K562 (cell line): ENCODE results near the gene RNASE8. TPM values are rescaled to one million over a fixed set of nuclear protein-coding genes. Genes with fewer than 3 reads are reported as not detected.

Source experiments
- BRCA1 ChIP-seq, 2 experiments: fragments of 450-650 bp in 1 of 2; sonication (generic) in 1 of 2; formaldehyde crosslinking in 1 of 2; IDR thresholded peaks; 2 replicates each; pipeline versions ENCODE4 v1.5.0 to v1.6.1; 2017 to 2020; ENCODE audit warnings: mild to moderate bottlenecking in 1 of 2, missing genetic modification reagents in 1 of 2
- CBX2 ChIP-seq: fragments of 200-600 bp; sonication (generic); IDR thresholded peaks from one replicate; pipeline ENCODE4 v1.6.1; 2012; ENCODE audit warnings: mild to moderate bottlenecking, low read length, inconsistent platforms; ENCODE audit not compliant: insufficient read depth, poor library complexity, severe bottlenecking
- CBX5 ChIP-seq: IDR thresholded peaks from 2 replicates; pipeline ENCODE4 v1.6.1; 2014; ENCODE audit warnings: low read depth, borderline replicate concordance
- DIDO1 ChIP-seq: fragments of 450-650 bp; IDR thresholded peaks from 2 replicates; pipeline ENCODE4 v1.6.1; 2016; ENCODE audit warnings: low read depth, missing biosample characterization, missing genetic modification characterization
- FOSL1 ChIP-seq: fragments of 200-800 bp; sonication (Bioruptor generic); conservative IDR thresholded peaks from 2 replicates; pipeline ENCODE4 v1.6.1; 2016; ENCODE audit warnings: missing genetic modification characterization, missing compliant biosample characterization
- GATAD2A ChIP-seq: fragments of 450-650 bp; IDR thresholded peaks from 2 replicates; pipeline ENCODE4 v1.6.1; 2017
- HDAC3 ChIP-seq: fragments of 450-650 bp; IDR thresholded peaks from 2 replicates; pipeline ENCODE4 v1.6.1; 2018; ENCODE audit warnings: borderline replicate concordance, mild to moderate bottlenecking, moderate library complexity; ENCODE audit not compliant: partially characterized antibody
- KLF13 ChIP-seq: fragments of 450-650 bp; IDR thresholded peaks from 2 replicates; pipeline ENCODE4 v1.6.1; 2016; ENCODE audit warnings: missing genetic modification characterization, low read depth, mild to moderate bottlenecking, missing compliant biosample characterization, moderate library complexity, borderline replicate concordance
- NCOA2 ChIP-seq, 2 experiments: fragments of 450-650 bp; IDR thresholded peaks; 2 replicates each; pipeline ENCODE4 v1.6.1; 2018; ENCODE audit warnings: mild to moderate bottlenecking in 2 of 2, moderate library complexity in 1 of 2; ENCODE audit not compliant: partially characterized antibody in 2 of 2
- PHF20 ChIP-seq: fragments of 450-650 bp; IDR thresholded peaks from 2 replicates; pipeline ENCODE4 v1.6.1; 2018; ENCODE audit not compliant: partially characterized antibody
- PHF8 ChIP-seq: fragments of 200-600 bp; sonication (generic); IDR thresholded peaks from 2 replicates; pipeline ENCODE4 v1.6.1; 2012; ENCODE audit warnings: mixed run types, mild to moderate bottlenecking, inconsistent platforms, low read length, moderate library complexity, borderline replicate concordance
- VEZF1 ChIP-seq: fragments of 200-800 bp; sonication (Bioruptor generic); IDR thresholded peaks from 2 replicates; pipeline ENCODE4 v1.6.1; 2017; ENCODE audit warnings: missing genetic modification characterization, missing compliant biosample characterization
- ZBTB17 ChIP-seq: fragments of 450-650 bp; formaldehyde crosslinking; IDR thresholded peaks from 2 replicates; pipeline ENCODE4 v1.4.0; 2020; ENCODE audit warnings: mild to moderate bottlenecking
- ZNF146 ChIP-seq: IDR thresholded peaks from one replicate; pipeline ENCODE4 v1.6.1; 2018; ENCODE audit warnings: missing compliant biosample characterization; ENCODE audit not compliant: unreplicated experiment
- polyA plus RNA-seq, 8 experiments: library from polyadenylated mRNA; depleted of rRNA in 4 of 8; stranded (reverse) in 5 of 8; unstranded in 3 of 8; fragments of >200 nt; fragmentation: Nextera tagmentation in 2 of 8; fragmentation: Illumina TruSeq in 1 of 8; extraction: Ambion mirVana in 2 of 8; extraction: Trizol in 1 of 8; gene quantifications; 2 replicates each; pipeline versions ENCODE4 v1.2.1 to v1.2.3, GENCODE V29; 2011 to 2014; ENCODE audit warnings: inconsistent platforms in 1 of 8, missing spikeins in 1 of 8
- total RNA-seq, 7 experiments: library from RNA; depleted of rRNA in 6 of 7; stranded (reverse); fragments of >200 nt in 6 of 7; fragmentation: Illumina TruSeq in 2 of 7; extraction: Trizol in 2 of 7; gene quantifications; 2 replicates each; pipeline versions ENCODE4 v1.2.1 to v1.2.3, GENCODE V29; 2011 to 2021; ENCODE audit warnings: low replicate concordance in 1 of 7
- TF ChIP-seq, protein P1 (sequence below): sonication (generic); formaldehyde crosslinking; IDR thresholded peaks from 2 replicates; pipeline ENCODE4 v1.4.0; 2020; ENCODE audit warnings: mild to moderate bottlenecking, missing genetic modification reagents
- TF ChIP-seq, protein P2 (sequence below), 2 experiments: fragments of 450-650 bp; IDR thresholded peaks; 2 replicates each; pipeline ENCODE4 v1.6.1; 2016
- TF ChIP-seq, protein P3 (sequence below): fragments of 250-450 bp; sonication (Bioruptor Pico); IDR thresholded peaks from 2 replicates; pipeline ENCODE4 v1.8.0; 2021; ENCODE audit warnings: moderate library complexity, mild to moderate bottlenecking, inconsistent platforms
- TF ChIP-seq, protein P4 (sequence below): sonication (generic); formaldehyde crosslinking; IDR thresholded peaks from 2 replicates; pipeline ENCODE4 v1.8.0; 2022; ENCODE audit warnings: mild to moderate bottlenecking, missing genetic modification reagents

Gene RNASE8
- total and polyA plus RNA-seq, 9 of the 15 experiments (the other 6 are each of a cell fraction or from before 2014, with no cell fraction given) = not detected

DNA sequence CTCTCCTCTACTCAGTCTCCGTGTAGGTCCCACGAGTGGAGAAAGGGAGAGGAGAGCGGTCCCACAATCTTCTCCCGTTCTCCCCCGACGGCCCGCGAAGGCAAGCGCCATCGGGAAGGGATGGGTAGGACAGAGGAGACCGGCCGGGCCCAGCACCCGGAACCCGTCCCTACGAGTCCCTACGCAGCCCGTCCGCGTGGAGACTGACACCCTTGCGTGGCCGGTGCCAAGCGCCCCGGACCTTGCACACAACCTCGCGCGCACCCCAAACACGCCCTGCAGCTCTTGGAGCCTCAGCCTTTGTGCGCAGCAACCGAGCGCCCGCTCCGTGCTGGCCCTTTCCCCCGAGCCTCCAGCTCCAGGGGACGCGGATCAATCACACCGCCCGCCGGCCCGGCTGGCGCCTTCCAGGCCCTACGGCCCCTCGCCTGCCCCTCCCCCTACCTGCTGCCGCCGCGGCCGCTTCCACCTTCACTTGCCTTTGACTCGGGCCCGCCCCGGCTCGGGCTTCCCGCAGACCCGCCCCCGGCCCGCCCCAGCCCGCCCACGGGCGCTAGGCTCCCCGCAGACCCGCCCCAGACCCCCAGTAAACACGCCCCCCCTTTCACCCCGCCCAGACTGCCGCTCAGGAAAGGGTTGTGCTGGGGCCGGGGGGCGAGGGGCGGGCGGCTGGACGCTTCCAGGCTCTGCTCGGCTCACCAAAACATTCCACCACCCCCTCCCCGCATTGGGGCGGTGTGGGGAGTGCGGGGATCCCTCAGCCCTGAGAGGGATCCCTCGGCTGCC is 32.8 kb upstream of the RNASE8 start, which contains the start of gene NDRG2 (continued):
- no peak for TF ChIP-seq KLF13 (tag)
- no peak for TF ChIP-seq GATAD2A
- no peak for TF ChIP-seq DIDO1 (tag)
- no peak for TF ChIP-seq BRCA1 (IDR thresholded peaks at IDR 0.05)
- no peak for TF ChIP-seq BRCA1 (CRISPR knock-in tag; IDR thresholded peaks at IDR 0.05)
- peak; percentile 48; the same call in 1 of the 2 replicates for TF ChIP-seq ZBTB17 (CRISPR knock-in tag)
- TF ChIP-seq, protein P1, sequence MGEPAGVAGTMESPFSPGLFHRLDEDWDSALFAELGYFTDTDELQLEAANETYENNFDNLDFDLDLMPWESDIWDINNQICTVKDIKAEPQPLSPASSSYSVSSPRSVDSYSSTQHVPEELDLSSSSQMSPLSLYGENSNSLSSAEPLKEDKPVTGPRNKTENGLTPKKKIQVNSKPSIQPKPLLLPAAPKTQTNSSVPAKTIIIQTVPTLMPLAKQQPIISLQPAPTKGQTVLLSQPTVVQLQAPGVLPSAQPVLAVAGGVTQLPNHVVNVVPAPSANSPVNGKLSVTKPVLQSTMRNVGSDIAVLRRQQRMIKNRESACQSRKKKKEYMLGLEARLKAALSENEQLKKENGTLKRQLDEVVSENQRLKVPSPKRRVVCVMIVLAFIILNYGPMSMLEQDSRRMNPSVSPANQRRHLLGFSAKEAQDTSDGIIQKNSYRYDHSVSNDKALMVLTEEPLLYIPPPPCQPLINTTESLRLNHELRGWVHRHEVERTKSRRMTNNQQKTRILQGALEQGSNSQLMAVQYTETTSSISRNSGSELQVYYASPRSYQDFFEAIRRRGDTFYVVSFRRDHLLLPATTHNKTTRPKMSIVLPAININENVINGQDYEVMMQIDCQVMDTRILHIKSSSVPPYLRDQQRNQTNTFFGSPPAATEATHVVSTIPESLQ (CRISPR knock-in tag) = no peak
- TF ChIP-seq NCOA2 (IDR thresholded peaks at IDR 0.05; ENCODE audit: partially characterized antibody in 2 of 2) = no peak
- TF ChIP-seq CBX2 = no peak
- no peak for TF ChIP-seq CBX5
- no peak for TF ChIP-seq HDAC3
- TF ChIP-seq VEZF1 = peak; percentile 90
- peak; percentile 75; the same call in 1 of the 2 replicates for TF ChIP-seq PHF8
- TF ChIP-seq PHF20 = no peak
- TF ChIP-seq, protein P2, sequence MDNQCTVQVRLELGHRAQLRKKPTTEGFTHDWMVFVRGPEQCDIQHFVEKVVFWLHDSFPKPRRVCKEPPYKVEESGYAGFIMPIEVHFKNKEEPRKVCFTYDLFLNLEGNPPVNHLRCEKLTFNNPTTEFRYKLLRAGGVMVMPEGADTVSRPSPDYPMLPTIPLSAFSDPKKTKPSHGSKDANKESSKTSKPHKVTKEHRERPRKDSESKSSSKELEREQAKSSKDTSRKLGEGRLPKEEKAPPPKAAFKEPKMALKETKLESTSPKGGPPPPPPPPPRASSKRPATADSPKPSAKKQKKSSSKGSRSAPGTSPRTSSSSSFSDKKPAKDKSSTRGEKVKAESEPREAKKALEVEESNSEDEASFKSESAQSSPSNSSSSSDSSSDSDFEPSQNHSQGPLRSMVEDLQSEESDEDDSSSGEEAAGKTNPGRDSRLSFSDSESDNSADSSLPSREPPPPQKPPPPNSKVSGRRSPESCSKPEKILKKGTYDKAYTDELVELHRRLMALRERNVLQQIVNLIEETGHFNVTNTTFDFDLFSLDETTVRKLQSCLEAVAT (IDR thresholded peaks at IDR 0.05) = no peak
- no peak for TF ChIP-seq ZNF146 (CRISPR knock-in tag)
- TF ChIP-seq, protein P3, sequence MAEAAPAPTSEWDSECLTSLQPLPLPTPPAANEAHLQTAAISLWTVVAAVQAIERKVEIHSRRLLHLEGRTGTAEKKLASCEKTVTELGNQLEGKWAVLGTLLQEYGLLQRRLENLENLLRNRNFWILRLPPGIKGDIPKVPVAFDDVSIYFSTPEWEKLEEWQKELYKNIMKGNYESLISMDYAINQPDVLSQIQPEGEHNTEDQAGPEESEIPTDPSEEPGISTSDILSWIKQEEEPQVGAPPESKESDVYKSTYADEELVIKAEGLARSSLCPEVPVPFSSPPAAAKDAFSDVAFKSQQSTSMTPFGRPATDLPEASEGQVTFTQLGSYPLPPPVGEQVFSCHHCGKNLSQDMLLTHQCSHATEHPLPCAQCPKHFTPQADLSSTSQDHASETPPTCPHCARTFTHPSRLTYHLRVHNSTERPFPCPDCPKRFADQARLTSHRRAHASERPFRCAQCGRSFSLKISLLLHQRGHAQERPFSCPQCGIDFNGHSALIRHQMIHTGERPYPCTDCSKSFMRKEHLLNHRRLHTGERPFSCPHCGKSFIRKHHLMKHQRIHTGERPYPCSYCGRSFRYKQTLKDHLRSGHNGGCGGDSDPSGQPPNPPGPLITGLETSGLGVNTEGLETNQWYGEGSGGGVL (CRISPR knock-in tag) = no peak
- no peak for TF ChIP-seq FOSL1 (tag)
- TF ChIP-seq, protein P4, sequence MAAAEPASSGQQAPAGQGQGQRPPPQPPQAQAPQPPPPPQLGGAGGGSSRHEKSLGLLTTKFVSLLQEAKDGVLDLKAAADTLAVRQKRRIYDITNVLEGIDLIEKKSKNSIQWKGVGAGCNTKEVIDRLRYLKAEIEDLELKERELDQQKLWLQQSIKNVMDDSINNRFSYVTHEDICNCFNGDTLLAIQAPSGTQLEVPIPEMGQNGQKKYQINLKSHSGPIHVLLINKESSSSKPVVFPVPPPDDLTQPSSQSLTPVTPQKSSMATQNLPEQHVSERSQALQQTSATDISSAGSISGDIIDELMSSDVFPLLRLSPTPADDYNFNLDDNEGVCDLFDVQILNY (CRISPR knock-in tag) = no peak
